GM19238 (cell line): ENCODE data around the gene NOTUM.
"Not testable (repeated sequence)": the region's sequence is repeated elsewhere in the genome, so short reads cannot be mapped to it uniquely, and the experiment has no call there.

ENCODE experiments used
- DNase-seq: peaks from one replicate; pipeline ENCODE4 v3.0.0; 2011; ENCODE audit warnings: low spot score; ENCODE audit not compliant: insufficient read length

The NOTUM gene

GRCh38 chr17:81958633-81959342 is 2.2 kb downstream of the NOTUM start:
- no peak for DNase-seq

- no peak for DNase-seq
These were observed 3.1 kb downstream of the NOTUM start for GRCh38 chr17:81957691-81958432.

- DNase-seq = no peak
These were observed 4.1 kb downstream of the NOTUM start for GRCh38 chr17:81956607-81957589.

GRCh38 chr17:81955756-81956544 is 5.0 kb downstream of the NOTUM start:
- no peak for DNase-seq

DNA sequence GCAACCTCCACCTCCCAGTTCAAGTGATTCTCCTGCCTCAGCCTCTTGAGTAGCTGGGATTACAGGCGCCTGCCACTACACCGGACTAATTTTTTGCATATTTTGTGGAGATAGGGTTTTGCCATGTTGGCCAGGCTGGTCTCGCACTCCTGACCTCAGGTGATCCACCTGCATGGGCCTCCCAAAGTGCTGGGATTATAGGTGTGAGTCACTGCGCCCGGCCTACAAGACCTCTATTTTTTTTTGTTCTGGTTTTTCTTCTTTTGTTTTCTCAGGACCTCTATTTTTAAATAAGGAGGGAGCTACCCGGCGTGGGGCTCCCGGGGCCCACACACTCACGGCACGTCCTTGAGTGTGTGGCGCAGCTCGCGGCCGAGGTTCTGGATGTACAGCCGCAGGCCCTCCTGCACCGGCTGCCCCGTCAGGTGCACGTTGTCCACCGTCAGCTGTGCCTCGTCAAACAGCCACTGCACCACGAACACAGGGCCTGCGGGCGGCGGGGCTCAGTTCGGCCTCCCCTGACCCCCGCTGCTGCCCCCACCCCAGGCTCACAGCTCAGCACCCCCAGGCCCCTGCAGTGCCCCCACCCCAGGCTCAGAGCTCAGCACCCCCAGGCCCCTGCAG is 5.8 kb downstream of the NOTUM start:
- no peak for DNase-seq

DNA sequence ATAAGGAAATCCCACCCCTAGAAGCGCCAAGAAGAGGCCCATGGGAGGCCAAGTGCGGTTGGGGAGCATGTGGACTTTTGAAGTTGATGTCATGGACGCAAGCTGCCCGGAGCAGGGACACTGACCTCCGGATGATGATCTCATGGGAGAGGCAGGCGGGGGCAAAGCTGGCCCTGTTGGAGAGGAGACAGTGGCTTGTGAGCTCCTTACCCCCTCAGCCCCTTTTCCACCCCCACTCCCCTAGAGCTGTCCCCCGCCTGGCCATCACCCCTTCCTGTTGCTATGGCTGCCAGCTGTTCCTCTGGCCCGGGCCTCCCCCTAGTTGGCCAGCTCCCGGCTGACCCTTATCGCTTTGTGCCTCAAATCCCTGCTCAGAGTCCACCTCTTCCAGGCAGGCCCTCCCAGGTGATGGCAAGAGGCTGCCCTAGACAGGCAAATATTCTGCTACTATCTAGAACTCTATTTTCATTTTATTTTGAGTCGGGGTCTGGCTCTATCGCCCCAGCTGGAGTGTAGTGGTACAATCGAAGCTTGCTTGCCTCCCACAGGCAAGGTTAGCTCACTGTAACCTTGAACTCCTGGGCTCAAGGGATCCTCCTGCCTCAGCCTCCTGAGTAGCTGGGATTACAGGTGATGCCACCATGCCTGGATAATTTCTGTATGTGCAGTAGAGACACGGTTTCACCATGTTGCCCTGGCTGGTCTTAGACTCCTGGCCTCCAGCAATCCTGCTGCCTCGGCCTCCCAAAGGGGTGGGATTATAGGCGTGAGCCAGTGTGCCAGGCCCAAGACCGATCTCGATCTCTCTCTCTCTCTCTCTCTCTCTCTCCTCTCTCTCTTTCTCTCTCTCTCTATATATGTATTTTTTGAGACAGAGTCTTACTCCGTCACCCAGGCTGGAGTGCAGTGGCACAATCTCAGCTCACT is 6.6 kb downstream of the NOTUM start:
- DNase-seq = no peak

GRCh38 chr17:81953443-81953842 is 7.5 kb downstream of the NOTUM start:
- DNase-seq = not testable (repeated sequence)

GRCh38 chr17:81952792-81953228 is 8.2 kb downstream of the NOTUM start:
- DNase-seq = no peak

DNA sequence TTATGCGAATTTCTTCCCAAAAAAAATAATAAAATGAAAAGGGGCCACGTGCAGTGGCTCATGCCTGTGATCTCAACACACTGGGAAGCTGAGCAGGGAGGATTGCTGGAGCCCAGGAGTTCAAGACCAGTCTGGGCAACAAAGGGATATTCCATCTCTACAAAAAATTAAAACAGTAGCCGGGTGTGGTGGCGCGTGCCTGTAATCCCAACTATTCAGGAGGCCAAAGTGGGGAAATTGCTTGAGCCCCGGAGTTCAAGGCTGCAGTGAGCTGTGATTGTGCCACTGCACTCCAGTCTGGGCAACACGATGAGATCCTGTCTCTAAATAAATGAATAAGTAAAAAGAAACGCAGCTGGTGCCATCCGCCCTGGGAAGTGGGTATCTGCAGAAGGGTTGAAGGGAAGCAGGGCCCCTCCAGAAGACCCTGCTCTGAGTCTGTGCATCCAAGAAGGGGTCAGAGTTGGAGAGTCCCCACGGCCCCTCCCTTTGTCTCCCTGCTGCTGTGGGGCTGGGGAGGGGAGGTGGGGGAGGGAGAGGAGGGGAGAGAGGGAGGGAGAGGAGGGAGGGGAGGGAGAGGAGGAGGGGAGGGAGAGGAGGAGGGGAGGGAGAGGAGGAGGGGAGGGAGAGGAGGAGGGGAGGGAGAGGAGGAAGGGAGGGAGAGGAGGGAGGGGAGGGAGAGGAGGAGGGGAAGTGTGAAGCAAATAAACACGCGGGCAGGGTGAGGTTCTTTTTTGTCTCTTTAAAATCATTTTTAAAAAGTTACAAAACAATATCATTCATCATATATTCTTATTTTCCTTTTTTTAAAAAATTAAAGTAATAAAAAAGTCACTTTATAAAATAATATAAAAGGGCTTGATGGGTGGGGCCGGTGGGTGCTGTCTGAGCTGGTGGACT is 9.0 kb downstream of the NOTUM start:
- no peak for DNase-seq

- no peak for DNase-seq
These were observed 10.5 kb downstream of the NOTUM start for GRCh38 chr17:81950501-81950900.

GRCh38 chr17:81948635-81949378 is 12.2 kb downstream of the NOTUM start:
- DNase-seq = no peak

DNA sequence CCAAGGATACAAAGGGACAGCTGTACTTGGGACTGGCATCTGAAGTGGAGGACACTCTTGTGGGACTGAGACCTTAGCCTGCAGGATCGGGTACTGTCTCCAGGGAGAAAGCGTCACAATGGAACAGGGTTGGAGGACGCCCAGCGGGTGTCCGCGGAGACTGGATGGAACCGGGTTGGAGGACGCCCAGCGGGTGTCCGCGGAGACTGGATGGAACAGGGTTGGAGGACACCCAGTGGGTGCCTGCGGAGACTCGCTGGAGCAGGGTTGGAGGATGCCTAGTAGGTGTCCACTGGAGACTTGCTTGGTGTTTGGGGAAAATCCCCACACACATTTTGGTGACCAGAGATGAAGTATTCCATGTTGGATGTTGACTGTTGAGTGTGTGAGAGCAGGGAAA is 13.8 kb downstream of the NOTUM start, which contains the start of gene MYADML2:
MYADML2 (minus strand) TSS at position 45 of the 400 bp plus-strand sequence. CDS start 5,492 bp downstream, outside the sequence.
- DNase-seq = no peak

DNA sequence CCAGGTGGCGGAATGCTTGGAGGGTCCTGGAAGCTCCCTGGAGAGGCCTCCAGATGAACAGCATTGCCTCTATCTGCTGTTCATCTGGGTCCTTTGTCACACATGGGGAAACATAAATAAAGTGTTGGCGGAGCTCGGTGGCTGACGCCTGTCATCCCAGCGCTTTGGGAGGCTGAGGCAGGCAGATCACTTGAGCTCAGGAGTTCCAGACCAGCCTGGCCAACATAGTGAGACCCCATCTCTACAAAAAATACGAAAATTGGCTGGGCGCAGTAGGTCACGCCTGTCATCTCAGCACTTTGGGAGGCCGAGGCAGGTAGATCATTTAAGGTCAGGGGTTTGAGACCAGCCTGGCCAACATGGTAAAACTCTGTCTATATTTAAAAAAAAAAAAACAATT is 16.1 kb downstream of the NOTUM start:
- DNase-seq = no peak

DNA sequence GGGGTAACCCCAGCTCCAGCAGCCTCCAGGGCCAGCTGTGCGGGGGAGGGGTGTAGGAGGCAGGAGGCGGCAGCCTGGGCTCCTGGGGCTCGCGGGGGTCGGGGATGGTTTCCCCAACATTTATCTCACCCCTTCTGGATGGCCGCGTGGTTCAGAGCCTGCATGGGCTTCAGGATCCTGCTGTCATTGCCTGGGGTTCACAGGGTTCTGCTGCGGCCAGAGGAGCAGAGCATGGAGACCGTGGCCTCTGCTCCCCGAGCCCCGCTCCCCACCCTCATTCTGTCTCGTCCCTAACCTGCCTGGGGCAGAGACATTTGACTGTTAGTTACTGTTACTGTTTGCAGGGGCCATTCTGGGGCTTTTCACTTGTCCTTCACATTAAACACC is 18.8 kb downstream of the NOTUM start:
- DNase-seq = no peak

DNA sequence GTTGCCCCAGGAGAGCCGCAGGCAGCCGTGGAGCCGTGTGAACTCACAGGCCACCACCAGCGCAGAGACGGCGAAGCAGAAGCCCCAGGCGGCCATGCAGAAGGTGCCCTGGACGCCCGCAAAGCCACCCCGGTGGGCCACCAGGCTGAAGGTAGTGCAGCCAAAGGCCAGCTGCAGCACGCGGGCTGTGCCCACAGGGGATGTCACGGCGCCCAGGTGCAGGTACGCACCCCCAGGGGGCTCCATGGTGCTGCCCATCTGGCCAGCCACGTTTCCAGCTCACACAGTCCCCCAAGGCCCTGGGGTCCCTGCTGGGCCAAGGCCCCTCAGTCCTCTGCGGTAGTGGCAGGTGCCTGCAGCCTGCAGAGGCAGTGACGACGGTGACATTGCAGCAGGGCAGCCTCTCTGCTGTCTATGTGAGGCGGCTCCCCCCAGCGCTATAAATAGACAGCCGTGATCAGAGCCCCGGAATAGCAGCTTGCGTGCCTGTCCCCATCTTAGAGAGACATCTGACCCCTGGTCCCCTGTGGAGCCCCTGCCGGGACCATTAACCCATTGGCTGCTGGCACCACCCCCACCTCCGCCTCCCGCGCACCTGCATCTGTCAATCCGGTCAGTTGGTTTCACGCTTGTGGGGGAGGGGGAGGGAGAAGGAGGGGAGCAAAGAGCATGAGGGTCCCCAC is 19.4 kb downstream of the NOTUM start:
- DNase-seq = no peak

DNA sequence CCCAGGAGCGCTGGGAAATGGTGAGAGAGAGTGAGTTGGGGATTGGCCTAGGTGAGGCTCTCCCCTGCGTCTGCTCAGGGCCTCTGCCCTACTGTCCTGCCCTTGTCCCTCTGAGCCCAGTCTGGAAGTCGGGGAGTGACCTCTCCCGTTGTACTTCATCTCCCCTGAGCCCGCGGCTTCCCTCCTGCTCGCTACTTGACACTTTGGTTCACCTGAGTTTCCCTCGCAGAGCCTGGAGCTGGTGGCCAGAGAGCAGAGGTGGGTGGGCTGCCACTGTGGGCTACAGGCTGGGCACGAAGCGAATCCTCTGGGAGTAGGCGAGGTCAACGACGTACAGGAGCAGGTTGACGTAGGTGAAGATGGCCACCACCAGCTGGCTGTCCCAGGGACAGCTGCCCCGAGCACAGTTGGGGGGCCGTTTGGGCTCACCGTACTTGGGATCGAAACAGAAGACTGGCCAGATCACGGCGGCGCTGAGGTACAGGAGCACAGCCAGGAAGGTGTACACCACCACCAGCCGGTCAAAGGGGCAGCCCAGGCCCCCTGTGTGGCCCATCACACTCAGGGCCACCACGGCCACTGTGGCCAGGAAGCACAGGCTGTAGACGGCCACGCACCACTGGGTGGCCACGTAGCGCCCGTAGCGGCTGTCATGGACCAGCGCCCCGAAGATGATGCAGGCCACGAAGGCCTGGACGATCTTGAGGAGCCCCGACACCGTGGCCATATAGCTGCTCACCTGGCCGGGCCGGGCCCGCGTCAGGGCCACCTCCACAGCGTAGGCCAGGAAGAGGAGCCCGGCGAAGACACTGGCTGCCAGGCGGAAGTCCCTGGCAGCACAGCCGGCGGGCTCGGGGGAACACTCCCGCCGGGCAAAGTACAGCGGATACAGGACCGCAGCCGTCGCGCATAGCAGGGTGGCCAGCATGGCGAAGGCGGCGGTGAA is 20.2 kb downstream of the NOTUM start:
- no peak for DNase-seq
